ENCODE measurements around the gene PLVAP.
A peak's percentile ranks its signal among the peaks of the same experiment; 100 is the strongest.

Gene PLVAP

DNA sequence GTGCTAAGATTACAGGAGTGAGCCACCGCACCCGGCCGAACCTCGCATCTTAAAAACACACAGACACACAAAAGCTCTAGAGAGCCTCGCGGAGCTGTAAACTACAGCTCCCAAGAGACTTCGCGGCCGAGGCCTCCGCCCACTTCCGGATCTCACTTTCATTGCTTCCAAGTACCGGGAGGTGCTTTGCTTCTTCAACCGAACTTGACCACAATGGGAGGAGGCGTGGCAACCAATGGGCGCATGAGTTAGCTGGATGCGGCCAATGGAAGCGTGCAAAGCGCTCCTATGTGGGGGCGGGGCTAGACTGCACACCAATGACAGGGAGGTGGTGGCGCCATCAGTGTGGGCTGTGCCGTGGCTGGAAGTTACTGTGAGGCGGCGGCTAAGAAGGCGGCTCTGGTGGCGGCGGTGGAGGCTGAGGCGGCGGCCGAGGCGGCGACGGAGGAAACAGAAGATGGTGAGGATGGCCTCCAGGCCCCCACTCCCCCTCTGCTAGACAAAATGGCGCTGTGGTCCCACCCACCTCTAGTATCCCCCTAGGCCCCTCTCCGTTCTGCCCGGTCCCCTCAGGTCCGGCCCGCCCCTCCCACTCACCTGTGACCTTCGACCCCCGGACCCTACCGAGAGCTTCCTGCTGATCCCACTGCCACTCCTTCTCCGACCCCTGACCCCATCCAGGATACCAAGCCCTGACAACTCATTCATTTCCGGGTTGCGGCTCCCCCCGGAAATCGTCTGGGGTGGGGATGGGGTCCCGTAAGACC lies 67.8 kb downstream of the PLVAP start, which contains the start of gene DDA1 (continued):
- TF ChIP-seq, protein P1, sequence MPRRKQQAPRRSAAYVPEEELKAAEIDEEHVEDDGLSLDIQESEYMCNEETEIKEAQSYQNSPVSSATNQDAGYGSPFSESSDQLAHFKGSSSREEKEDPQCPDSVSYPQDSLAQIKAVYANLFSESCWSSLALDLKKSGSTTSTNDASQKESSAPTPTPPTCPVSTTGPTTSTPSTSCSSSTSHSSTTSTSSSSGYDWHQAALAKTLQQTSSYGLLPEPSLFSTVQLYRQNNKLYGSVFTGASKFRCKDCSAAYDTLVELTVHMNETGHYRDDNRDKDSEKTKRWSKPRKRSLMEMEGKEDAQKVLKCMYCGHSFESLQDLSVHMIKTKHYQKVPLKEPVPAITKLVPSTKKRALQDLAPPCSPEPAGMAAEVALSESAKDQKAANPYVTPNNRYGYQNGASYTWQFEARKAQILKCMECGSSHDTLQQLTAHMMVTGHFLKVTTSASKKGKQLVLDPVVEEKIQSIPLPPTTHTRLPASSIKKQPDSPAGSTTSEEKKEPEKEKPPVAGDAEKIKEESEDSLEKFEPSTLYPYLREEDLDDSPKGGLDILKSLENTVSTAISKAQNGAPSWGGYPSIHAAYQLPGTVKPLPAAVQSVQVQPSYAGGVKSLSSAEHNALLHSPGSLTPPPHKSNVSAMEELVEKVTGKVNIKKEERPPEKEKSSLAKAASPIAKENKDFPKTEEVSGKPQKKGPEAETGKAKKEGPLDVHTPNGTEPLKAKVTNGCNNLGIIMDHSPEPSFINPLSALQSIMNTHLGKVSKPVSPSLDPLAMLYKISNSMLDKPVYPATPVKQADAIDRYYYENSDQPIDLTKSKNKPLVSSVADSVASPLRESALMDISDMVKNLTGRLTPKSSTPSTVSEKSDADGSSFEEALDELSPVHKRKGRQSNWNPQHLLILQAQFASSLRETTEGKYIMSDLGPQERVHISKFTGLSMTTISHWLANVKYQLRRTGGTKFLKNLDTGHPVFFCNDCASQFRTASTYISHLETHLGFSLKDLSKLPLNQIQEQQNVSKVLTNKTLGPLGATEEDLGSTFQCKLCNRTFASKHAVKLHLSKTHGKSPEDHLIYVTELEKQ (tag by site-specific recombination; IDR thresholded peaks at IDR 0.05; ENCODE audit: borderline replicate concordance): no peak
- TF ChIP-seq ZNF248 (tag by site-specific recombination; IDR thresholded peaks at IDR 0.05): no peak
- TF ChIP-seq ZNF394 (tag by site-specific recombination; IDR thresholded peaks at IDR 0.05; ENCODE audit: borderline replicate concordance): peak; percentile 54; the same call in 1 of the 2 replicates
- no peak for TF ChIP-seq REPIN1 (tag by site-specific recombination; IDR thresholded peaks at IDR 0.05; ENCODE audit: low read depth)
- TF ChIP-seq ZBTB48 (tag by site-specific recombination; IDR thresholded peaks at IDR 0.05): peak; percentile 90
- no peak for TF ChIP-seq ZNF677 (tag by site-specific recombination; IDR thresholded peaks at IDR 0.05)
- peak; percentile 36; the same call in 1 of the 2 replicates for TF ChIP-seq GLIS1 (tag by site-specific recombination; IDR thresholded peaks at IDR 0.05)
- TF ChIP-seq ZBTB7A (tag by site-specific recombination; IDR thresholded peaks at IDR 0.05; ENCODE audit: low read depth): peak; percentile 93
- TF ChIP-seq ZNF133 (tag by site-specific recombination; IDR thresholded peaks at IDR 0.05): no peak
- TF ChIP-seq, protein P2, sequence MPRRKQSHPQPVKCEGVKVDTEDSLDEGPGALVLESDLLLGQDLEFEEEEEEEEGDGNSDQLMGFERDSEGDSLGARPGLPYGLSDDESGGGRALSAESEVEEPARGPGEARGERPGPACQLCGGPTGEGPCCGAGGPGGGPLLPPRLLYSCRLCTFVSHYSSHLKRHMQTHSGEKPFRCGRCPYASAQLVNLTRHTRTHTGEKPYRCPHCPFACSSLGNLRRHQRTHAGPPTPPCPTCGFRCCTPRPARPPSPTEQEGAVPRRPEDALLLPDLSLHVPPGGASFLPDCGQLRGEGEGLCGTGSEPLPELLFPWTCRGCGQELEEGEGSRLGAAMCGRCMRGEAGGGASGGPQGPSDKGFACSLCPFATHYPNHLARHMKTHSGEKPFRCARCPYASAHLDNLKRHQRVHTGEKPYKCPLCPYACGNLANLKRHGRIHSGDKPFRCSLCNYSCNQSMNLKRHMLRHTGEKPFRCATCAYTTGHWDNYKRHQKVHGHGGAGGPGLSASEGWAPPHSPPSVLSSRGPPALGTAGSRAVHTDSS (tag by site-specific recombination; IDR thresholded peaks at IDR 0.05): no peak
- 0 out of 2 replicates have a peak, but pooled peaks have one; percentile 14 for TF ChIP-seq ZFP69B (tag by site-specific recombination; IDR thresholded peaks at IDR 0.05)
- no peak for TF ChIP-seq MZF1 (tag by site-specific recombination; IDR thresholded peaks at IDR 0.05; ENCODE audit: borderline replicate concordance)
- no peak for TF ChIP-seq ZNF785 (tag by site-specific recombination; IDR thresholded peaks at IDR 0.05)
- no peak for TF ChIP-seq ZNF707 (tag by site-specific recombination; IDR thresholded peaks at IDR 0.05)
- TF ChIP-seq ZNF549 (tag by site-specific recombination; IDR thresholded peaks at IDR 0.05): no peak
- no peak for TF ChIP-seq ZNF350 (tag by site-specific recombination; IDR thresholded peaks at IDR 0.05)
- 0 out of 2 replicates have a peak, but pooled peaks have one; percentile 29 for TF ChIP-seq ZSCAN23 (tag by site-specific recombination; IDR thresholded peaks at IDR 0.05)
- TF ChIP-seq, protein P3, sequence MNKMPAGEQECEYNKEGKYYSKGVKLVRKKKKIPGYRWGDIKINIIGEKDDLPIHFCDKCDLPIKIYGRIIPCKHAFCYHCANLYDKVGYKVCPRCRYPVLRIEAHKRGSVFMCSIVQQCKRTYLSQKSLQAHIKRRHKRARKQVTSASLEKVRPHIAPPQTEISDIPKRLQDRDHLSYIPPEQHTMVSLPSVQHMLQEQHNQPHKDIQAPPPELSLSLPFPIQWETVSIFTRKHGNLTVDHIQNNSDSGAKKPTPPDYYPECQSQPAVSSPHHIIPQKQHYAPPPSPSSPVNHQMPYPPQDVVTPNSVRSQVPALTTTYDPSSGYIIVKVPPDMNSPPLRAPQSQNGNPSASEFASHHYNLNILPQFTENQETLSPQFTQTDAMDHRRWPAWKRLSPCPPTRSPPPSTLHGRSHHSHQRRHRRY (tag by site-specific recombination; IDR thresholded peaks at IDR 0.05): no peak
- TF ChIP-seq ZNF24 (tag by site-specific recombination; IDR thresholded peaks at IDR 0.05): no peak
- no peak for TF ChIP-seq ZNF140 (tag by site-specific recombination; IDR thresholded peaks at IDR 0.05)
- no peak for TF ChIP-seq ZNF223 (tag by site-specific recombination; IDR thresholded peaks at IDR 0.05)
- no peak for TF ChIP-seq ZNF792 (tag by site-specific recombination; IDR thresholded peaks at IDR 0.05)
- TF ChIP-seq ZNF837 (tag by site-specific recombination; IDR thresholded peaks at IDR 0.05): no peak
- no peak for TF ChIP-seq ZNF202 (tag by site-specific recombination; IDR thresholded peaks at IDR 0.05; ENCODE audit: borderline replicate concordance)
- TF ChIP-seq, protein P4, sequence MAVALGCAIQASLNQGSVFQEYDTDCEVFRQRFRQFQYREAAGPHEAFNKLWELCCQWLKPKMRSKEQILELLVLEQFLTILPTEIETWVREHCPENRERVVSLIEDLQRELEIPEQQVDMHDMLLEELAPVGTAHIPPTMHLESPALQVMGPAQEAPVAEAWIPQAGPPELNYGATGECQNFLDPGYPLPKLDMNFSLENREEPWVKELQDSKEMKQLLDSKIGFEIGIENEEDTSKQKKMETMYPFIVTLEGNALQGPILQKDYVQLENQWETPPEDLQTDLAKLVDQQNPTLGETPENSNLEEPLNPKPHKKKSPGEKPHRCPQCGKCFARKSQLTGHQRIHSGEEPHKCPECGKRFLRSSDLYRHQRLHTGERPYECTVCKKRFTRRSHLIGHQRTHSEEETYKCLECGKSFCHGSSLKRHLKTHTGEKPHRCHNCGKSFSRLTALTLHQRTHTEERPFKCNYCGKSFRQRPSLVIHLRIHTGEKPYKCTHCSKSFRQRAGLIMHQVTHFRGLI (tag by site-specific recombination; IDR thresholded peaks at IDR 0.05): no peak
- TF ChIP-seq ZNF664 (tag by site-specific recombination; IDR thresholded peaks at IDR 0.05): no peak
- TF ChIP-seq YY1 (tag by site-specific recombination; IDR thresholded peaks at IDR 0.05): peak; percentile 85
- no peak for TF ChIP-seq ZNF626 (tag by site-specific recombination; IDR thresholded peaks at IDR 0.05)
- no peak for TF ChIP-seq ZNF791 (tag by site-specific recombination; IDR thresholded peaks at IDR 0.05)
- TF ChIP-seq WT1 (tag by site-specific recombination; IDR thresholded peaks at IDR 0.05): 0 out of 2 replicates have a peak, but pooled peaks have one; percentile 10
- TF ChIP-seq, protein P5, sequence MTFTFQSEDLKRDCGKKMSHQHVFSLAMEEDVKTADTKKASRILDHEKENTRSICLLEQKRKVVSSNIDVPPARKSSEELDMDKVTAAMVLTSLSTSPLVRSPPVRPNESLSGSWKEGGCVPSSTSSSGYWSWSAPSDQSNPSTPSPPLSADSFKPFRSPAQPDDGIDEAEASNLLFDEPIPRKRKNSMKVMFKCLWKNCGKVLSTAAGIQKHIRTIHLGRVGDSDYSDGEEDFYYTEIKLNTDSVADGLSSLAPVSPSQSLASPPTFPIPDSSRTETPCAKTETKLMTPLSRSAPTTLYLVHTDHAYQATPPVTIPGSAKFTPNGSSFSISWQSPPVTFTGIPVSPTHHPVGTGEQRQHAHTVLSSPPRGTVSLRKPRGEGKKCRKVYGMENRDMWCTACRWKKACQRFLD (tag by site-specific recombination; IDR thresholded peaks at IDR 0.05): no peak
- TF ChIP-seq ZNF571 (tag by site-specific recombination; IDR thresholded peaks at IDR 0.05): no peak
- TF ChIP-seq ZNF184 (tag by site-specific recombination; IDR thresholded peaks at IDR 0.05): no peak

All from HEK293 (cell line).